H54 (cell line): ENCODE measurements around the gene SHISAL1.

Experiments
- DNase-seq: peaks from one replicate; pipeline ENCODE4 v3.0.0; 2011; ENCODE audit warnings: low spot score, mixed read lengths; ENCODE audit not compliant: insufficient read length
- FAIRE-seq: peaks from 3 replicates; lab custom pipeline; 2011; peaks lifted over from hg19 to GRCh38; lab: Jason Lieb, UNC
- POLR2A ChIP-seq: IDR thresholded peaks from 2 replicates; pipeline ENCODE4 v1.6.1; 2011; ENCODE audit warnings: low read depth, mild to moderate bottlenecking, low read length

SHISAL1 gene

DNA sequence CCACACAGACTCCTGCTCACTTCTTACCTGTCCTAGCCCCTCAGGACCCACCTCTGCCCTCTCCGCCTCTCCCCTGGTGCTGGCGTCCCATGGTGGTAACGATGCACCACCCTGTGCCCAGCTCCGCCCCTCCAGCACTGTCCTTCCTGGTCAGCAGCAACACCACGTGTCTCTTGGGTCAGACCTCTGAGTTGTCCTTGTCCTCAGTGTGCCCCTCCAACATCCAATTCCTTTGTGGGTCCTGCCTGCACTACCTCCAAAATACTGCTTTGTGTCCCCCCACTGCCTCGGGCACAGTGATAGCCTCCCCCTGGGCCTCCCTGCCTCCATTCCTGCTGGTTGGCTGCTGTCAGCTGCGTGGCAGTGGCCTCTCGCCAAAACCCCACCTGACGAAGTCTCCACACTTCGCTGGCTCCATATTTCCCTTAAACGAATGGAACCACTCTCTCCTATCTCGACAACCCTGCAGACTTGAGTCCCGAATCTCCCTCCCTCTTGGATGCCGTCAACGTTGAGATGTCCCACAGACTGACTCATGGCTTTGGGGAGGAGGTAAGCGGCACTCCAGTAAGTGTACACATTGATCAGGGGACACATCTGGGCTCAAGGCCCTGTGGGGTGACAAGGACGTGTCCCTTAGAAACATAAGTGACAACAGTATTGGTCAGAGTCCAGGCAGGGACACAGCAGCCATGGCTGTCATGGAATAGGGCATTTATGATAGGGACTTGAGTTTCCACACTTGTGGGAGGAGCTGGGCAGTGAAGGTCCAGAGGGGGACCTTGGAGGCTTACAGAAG, 42.8 kb downstream of the SHISAL1 start:
- FAIRE-seq, result no peak
- no peak for DNase-seq
- TF ChIP-seq POLR2A, result no peak

DNA sequence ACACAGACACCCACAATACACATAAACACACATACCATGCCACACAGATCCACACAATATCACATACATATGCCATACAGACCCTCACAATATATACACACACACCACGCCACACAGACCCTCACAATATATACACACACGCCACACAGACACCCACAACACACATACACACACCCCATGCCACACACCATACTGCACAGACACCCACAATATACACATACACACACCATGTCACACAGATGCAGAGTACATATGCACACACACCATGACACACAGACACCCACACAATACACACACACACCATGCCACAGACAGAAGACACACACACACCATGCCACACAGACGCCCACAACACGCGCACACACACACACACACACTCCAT, 43.6 kb downstream of the SHISAL1 start:
- DNase-seq, result no peak
- no peak for FAIRE-seq

DNA sequence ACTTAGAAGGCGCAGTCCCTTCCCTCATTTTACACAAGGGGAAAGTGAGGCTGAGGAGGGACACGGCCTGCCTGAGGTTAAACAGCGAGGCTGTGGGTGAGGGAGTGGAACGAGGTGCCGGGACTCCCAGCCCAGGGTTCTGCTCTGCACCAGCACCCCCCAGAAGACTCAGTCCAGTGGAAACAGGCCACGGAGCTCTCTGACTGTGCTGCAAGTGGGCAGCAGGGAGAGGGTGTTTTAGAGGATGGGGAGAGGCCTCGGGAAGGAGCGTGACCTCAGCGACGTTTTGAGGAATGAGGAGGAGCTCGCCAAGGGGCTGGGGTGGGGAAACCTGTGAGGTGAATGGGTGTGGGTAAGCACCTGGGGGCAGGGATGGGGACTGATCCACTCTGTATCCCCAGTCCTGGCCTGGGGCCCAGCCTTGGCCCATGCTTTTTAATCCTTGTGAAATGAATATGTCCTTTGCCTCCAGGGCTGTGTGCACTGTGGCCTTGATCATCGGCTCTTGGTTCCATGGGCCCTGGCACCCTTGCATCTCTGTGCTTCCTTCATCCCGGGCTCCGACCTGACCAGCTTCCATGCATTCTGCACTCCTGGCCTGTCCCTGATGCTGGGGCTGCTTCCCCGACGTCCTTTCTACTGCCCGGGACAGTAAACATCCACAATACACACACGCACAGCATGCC, 44.2 kb downstream of the SHISAL1 start:
- no peak for TF ChIP-seq POLR2A
- DNase-seq (no peak), FAIRE-seq (no peak)

More for the DNA sequence above, 43.6 kb downstream of the SHISAL1 start:
- no peak for TF ChIP-seq POLR2A

DNA sequence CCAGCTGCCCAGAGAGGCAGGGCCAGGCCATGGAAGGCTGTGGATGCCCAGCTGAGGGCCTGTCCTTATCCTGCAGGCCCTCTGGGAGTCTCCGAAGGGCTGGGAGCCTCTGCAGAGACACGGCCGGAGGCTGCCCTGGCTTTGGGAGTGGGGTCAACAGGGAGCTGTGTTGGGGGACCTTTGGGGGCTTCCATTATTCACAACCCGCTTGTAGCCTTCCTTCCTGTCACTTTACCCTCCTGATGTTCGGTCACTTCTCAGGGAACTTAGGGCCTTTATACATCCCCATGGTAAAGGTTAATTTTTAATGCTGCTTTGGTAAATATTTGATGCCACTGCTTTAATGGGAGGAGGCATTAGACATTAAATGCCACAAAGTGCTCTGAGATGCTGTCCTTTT, 44.9 kb downstream of the SHISAL1 start:
- no peak for DNase-seq
- FAIRE-seq, result no peak
- TF ChIP-seq POLR2A, result no peak

DNA sequence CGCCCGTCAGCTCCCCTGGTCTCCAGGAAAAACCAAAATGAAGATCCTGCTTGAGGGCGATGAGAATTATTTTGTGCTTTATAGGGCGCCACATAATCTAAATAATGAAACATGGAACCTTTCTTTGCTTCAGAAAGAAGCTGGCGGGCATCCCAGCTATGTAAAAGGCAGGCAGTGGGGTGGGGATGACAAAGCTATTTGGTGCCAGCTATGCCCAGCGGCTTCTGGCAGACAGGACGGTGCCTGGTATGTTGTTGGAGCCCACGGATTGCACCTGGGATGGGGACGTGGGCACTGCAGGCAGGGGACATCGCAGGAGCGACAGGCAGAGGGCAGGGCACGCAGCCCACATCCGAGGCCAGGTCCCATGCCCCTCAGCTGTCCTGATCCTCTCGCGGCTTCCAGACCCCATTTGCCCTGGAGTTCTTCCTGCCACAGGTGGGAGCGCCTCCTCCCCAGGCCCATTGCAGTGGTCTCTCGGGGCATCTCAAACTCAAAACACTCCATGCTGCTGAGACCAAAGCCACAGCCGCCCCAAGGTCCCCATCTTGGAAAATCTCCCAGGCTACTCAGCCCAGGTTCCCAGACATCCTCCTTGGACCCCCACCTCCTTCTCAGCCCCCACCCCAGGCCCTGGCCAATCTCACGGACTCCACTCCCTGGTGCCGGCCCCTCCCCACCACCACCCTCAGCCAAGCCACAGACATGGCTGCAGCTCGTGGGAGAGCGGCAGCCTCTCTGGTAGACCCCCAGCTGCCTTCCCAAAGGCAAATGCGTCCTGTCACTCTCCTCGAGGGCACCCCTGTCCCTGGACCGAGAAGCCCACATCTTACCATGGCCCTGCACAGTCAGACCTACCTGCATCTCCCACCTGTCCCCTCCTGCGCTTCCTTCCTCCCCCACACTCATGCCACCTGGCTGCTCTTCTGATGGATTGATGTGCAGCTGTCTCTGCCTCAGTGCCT, 45.7 kb downstream of the SHISAL1 start:
- TF ChIP-seq POLR2A, result no peak
- FAIRE-seq (no peak), DNase-seq (no peak)

DNA sequence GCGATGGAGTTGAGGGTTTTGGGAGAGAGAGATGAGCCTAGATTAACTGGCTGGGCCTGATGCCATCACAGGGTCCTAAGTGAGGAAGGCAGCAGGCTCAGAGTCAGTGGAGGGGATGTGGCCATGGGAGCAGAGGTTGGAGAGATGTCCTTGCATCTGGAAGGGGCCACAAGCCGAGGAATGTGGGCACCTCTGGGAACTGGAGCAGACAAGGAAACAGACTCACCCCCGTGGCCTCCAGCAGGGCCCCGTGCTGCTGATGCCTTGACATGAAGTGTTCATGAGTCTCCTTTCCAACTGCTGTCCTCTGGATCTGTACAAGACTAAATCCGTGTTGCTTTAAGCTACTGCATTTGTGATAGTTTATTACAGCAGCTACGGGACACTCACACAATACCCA, 49.2 kb downstream of the SHISAL1 start:
- TF ChIP-seq POLR2A, result no peak

DNA sequence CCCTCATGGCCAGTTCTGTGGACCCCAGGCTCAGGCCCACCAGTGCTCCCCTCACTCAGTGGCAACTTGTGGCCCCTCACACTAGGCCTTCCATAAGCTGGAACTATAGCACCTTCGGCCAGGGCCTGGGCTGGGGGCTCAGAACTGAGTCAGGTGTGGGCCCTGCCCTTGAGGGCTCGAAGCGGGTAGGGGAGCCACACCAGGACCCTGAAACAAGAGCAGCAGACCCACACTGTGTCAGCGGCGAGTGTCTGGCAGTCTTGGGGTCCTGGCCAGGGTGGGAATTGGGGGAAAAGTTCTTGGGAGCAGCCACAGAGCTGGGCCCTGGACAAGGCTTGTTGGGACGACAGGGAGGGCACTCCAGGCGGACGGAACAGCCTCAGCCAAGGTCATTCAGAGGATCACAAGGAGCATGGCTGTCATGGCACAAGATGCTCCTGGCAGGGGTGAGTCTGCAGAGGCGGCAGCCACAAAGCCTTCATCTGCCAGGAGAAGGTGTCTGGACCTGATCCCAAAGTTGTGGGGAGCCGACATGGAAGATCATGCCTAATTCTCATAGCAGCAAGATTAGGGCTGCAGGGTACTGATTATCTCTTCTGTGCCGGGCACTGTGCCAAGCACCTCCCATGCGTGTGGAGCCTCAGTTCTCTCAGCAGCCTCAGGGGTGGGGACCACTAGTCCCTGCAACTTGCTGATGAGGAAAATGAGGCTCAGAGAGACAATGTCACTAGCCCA, 50.7 kb downstream of the SHISAL1 start:
- TF ChIP-seq POLR2A, result no peak
- FAIRE-seq (no peak), DNase-seq (no peak)

More for the DNA sequence above, 49.2 kb downstream of the SHISAL1 start:
- FAIRE-seq, result no peak
- no peak for DNase-seq

DNA sequence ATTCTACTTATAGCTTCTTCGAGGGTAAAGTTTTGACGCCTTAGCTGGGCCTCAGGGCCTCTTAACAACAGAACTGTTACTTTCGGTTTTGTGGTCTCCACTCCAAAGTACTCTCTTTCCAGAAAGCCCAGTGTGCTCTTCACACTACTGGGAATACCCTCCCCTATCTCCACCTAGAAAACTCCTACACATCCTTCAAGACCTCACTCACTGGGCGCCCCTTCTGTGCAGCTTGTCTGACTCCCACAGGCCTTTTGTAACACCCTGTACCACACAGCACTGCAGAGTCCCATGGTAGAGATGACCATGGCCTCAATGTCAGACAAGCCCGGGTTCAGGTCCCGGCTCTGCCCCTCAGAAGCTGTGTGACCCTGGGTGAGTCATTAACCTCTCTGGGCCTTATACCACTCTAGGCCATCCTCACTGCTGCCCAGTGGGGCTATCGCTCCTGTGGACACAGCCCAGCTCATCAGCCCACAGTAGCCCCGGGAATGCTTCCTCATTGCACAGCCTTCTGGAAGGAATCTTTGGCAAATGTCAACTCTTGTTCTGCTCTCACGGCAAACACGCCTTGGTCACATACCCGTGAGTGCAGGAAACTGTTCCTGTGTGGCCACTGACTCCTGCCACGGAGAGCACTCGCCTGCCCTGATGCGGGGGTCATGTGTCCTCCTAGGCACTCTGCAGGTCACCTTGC, 51.4 kb downstream of the SHISAL1 start:
- FAIRE-seq (no peak), DNase-seq (no peak)
- no peak for TF ChIP-seq POLR2A

DNA sequence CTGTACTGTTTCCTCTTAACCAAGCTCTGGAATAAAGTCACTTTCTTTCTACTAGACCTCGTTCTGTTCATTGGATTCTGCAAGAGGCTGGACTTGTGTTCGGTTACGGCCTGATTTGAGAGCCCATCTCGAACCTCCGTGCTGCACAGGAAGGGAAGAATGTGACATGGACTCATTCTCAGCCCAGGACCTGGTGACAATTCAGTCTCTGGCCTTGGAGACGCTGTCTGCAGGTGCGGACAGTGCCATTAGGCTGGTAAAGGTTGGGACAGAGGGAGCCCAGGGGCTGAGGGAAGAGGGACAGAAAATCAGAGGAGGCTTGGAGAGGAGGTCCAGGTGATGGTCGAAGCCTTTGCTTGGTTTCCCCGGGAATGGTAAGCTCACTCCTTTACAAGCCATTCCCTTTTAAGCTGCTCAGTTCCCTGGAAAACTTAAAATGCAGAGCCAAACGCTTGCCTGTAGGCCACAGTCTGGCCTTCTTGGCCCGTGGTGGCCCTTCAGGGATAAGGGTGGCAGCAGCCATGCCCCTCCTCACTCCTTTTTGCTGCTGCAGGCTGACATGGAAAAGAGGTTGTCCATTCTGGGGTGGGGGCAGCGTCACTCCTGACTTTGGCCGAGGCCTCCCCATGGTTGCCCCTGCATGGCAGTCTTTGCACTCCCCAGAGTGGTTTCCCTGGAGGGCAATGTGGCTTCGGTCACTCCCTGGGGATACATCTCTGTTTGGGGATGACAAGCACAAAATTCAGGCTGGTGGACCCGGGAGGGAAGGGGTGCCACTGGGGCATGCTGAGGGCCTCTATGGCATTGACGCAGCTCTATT, 52.3 kb downstream of the SHISAL1 start:
- FAIRE-seq, result no peak
- no peak for TF ChIP-seq POLR2A
- no peak for DNase-seq

DNA sequence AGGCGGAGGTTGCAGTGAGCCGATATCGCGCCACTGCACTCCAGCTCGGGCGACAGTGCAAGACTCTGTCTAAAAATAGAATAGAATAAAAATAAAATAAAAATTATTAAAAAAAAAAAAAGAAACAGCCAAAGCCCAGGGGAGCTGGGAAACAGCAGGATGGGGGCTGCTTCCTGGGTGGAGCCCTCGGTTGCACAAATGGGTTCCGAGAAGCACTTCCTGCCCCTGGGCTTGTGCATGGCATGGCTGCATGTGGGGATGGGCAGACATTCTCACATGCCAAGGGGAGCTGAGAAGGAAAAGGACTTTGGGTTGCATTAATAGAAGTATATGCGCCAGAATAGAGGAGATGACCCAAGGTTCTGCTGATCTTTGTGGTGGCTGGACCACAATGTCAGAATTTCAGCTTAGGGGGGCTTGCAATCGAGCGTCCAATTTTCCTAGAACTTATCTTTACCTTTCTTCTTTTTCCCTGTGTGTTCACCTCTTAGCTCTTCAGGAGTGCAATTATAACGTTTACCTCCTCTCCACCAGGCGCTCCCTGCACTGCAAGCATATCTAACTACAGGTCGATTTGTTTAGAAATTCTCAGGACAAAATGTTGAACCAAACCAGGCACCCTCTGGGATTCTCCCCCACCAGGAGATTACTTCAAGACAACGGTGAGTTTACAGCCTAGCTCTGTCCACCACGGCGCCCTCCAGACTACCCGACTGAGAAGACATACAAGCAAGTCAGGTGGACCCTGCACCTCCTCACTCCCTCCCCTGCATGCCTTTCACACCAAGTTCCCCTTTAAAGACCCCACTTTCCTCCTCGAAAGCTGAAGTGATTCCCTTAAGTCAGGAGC, 53.2 kb downstream of the SHISAL1 start:
- no peak for TF ChIP-seq POLR2A
- DNase-seq, result no peak
- no peak for FAIRE-seq

DNA sequence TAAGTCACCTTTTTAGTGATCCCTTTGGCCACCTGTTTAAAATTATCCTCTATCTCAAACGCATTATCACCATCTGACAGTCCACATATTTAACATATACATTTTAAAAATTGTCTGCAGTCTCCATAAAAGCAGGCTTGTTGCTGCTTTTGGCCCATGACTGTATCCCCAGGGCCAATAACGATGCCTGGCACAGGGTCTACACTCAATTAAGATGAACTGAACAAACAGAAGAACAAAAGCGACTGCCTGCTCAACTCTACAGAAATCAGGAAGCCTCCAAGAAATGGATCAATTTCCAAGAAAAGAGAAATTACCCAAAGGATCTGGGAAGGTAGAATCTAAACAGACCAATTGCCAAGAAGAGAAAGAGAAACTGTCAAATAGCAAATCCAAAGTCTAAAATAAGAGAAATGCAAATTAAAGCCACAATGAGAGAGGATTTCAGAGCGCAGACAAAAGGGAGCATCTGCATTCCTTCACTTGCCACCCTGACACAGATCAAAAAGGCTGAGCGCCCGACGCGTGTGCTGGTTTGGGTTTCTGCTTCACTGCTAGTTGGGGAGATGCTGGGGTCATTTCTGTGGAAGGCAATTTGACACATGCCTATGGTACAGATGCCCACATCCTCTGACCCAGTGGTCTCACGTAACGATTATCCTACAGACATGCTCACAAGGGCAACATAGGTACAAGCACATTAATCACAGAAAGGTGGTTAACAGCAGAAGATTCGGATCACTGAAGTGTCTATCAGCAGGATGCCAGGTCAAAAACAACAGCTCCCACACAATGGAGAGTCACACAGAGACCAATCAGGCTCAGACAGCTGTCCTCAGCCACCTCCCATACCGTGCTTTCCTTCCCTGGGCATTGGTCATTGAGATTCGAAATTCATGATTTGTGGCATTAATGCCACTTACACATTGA, 55.9 kb downstream of the SHISAL1 start:
- TF ChIP-seq POLR2A, result no peak
- DNase-seq (no peak), FAIRE-seq (no peak)
